ENCODE results near the gene POLN. TPM values are rescaled to one million over a fixed set of nuclear protein-coding genes. Genes with fewer than 3 reads are reported as not detected.
"Not testable (repeated sequence)": the region's sequence is repeated elsewhere in the genome, so short reads cannot be mapped to it uniquely, and the experiment has no call there.

The POLN gene
- polyA plus RNA-seq, 3 donors: 0.08 to 0.33 (median 0.28) TPM

- intact Hi-C loops (cut with micrococcal nuclease): no loop called here
- TF ChIP-seq CTCF (IDR thresholded peaks at IDR 0.05): no peak
- Histone ChIP-seq H3K27me3 (ENCODE audit: control insufficient read depth in 2 of 2, insufficient read depth in 2 of 2, low read length in 2 of 2) (no peaks in the 10 kb centered on the region), H3K9me3 (replicated peaks in 1 of 2; ENCODE audit: control insufficient read depth in 1 of 2, insufficient read depth in 1 of 2, low read length in 2 of 2) (no peaks in the 10 kb centered on the region), H2AFZ (ENCODE audit: insufficient read depth, low read depth, low read length, poor library complexity, severe bottlenecking) (no peak overlapping the region), H3K79me2 (ENCODE audit: insufficient read depth, low read length) (no peaks in the 10 kb centered on the region), H3K4me2 (replicated peaks; ENCODE audit: extremely low read depth, low read length, poor library complexity, severe bottlenecking) (no peak overlapping the region), H4K20me1 (ENCODE audit: insufficient read depth, low read length) (no peaks in the 10 kb centered on the region), H3K9ac (ENCODE audit: insufficient read depth, low read length, poor library complexity, severe bottlenecking) (no peak overlapping the region), H3K4me1 (ENCODE audit: control insufficient read depth in 1 of 2, insufficient read depth in 2 of 2, low read length in 2 of 2) (no peaks in the 10 kb centered on the region), H3K4me3 (replicated peaks in 1 of 3; ENCODE audit: low read depth in 2 of 3, low read length in 3 of 3) (no peak overlapping the region), H3K27ac (ENCODE audit: low read depth in 1 of 2, low read length in 2 of 2) (no peak overlapping the region), H3K36me3 (replicated peaks in 1 of 2; ENCODE audit: control insufficient read depth in 1 of 2, insufficient read depth in 2 of 2, low read length in 2 of 2) (no peaks in the 10 kb centered on the region)
- no peak for DNase-seq
- H3K4me3 Mint-ChIP-seq: no peak overlapping the region
- no peaks in the 10 kb centered on the region for H3K4me1 Mint-ChIP-seq
- WGBS (ENCODE audit: insufficient coverage): no CpG with 5 or more reads among the region's 1 CpG
- peaks cover 0 to 3% (median 3%) of the 10 kb centered on the region in 3 donors for H3K27me3 Mint-ChIP-seq (ENCODE audit: low read depth in 3 of 3)
- no peak overlapping the region for H3K27ac Mint-ChIP-seq
- H3K9me3 Mint-ChIP-seq: no peaks in the 10 kb centered on the region
- no peaks in the 10 kb centered on the region for H3K36me3 Mint-ChIP-seq
Observed at GRCh38 chr4:2212831-2213230, 29.1 kb downstream of the POLN start.

- H3K4me3 Mint-ChIP-seq; H3K9ac ChIP-seq (ENCODE audit: insufficient read depth, low read length, poor library complexity, severe bottlenecking); H4K20me1 ChIP-seq (ENCODE audit: insufficient read depth, low read length); H3K79me2 ChIP-seq (ENCODE audit: insufficient read depth, low read length); intact Hi-C loops (cut with micrococcal nuclease); H3K9me3 ChIP-seq (replicated peaks in 1 of 2; ENCODE audit: control insufficient read depth in 1 of 2, insufficient read depth in 1 of 2, low read length in 2 of 2); H3K27ac ChIP-seq (ENCODE audit: low read depth in 1 of 2, low read length in 2 of 2); H3K27me3 ChIP-seq (ENCODE audit: control insufficient read depth in 2 of 2, insufficient read depth in 2 of 2, low read length in 2 of 2); H3K4me2 ChIP-seq (replicated peaks; ENCODE audit: extremely low read depth, low read length, poor library complexity, severe bottlenecking); H3K27ac Mint-ChIP-seq; H3K4me1 ChIP-seq (ENCODE audit: control insufficient read depth in 1 of 2, insufficient read depth in 2 of 2, low read length in 2 of 2); H3K4me1 Mint-ChIP-seq; H2AFZ ChIP-seq (ENCODE audit: insufficient read depth, low read depth, low read length, poor library complexity, severe bottlenecking); H3K9me3 Mint-ChIP-seq; H3K27me3 Mint-ChIP-seq (ENCODE audit: low read depth in 3 of 3); H3K36me3 ChIP-seq (replicated peaks in 1 of 2; ENCODE audit: control insufficient read depth in 1 of 2, insufficient read depth in 2 of 2, low read length in 2 of 2); H3K4me3 ChIP-seq (replicated peaks in 1 of 3; ENCODE audit: low read depth in 2 of 3, low read length in 3 of 3); DNase-seq: not testable (repeated sequence)
- WGBS (ENCODE audit: insufficient coverage): no CpG with 5 or more reads among the region's 1 CpG
- peaks cover 7 to 12% of the 10 kb centered on the region in 2 donors for H3K36me3 Mint-ChIP-seq
Observed at GRCh38 chr4:2202789-2203188, 39.1 kb downstream of the POLN start.

Data from CD14-positive monocyte (primary cell).